ENCODE results near the gene PELI2.

- TF ChIP-seq, protein P1, sequence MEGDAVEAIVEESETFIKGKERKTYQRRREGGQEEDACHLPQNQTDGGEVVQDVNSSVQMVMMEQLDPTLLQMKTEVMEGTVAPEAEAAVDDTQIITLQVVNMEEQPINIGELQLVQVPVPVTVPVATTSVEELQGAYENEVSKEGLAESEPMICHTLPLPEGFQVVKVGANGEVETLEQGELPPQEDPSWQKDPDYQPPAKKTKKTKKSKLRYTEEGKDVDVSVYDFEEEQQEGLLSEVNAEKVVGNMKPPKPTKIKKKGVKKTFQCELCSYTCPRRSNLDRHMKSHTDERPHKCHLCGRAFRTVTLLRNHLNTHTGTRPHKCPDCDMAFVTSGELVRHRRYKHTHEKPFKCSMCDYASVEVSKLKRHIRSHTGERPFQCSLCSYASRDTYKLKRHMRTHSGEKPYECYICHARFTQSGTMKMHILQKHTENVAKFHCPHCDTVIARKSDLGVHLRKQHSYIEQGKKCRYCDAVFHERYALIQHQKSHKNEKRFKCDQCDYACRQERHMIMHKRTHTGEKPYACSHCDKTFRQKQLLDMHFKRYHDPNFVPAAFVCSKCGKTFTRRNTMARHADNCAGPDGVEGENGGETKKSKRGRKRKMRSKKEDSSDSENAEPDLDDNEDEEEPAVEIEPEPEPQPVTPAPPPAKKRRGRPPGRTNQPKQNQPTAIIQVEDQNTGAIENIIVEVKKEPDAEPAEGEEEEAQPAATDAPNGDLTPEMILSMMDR (IDR thresholded peaks at IDR 0.05): no peak
- no peak for TF ChIP-seq POLR2A (IDR thresholded peaks at IDR 0.05)
These were observed 26.0 kb downstream of the PELI2 start for GRCh38 chr14:56144176-56144575.

Measured in lower leg skin (tissue), 3 donors.